HCT116 (cell line): ENCODE results near the gene MCFD2.

ENCODE experiments used
- CBX3 ChIP-seq: IDR thresholded peaks from 2 replicates; pipeline ENCODE4 v1.6.1; 2012; ENCODE audit warnings: low read depth
- CEBPB ChIP-seq: IDR thresholded peaks from 2 replicates; pipeline ENCODE4 v1.6.1; 2012; ENCODE audit warnings: low read depth
- EZH2 ChIP-seq: fragments of 200-600 bp; sonication (generic); IDR thresholded peaks from 2 replicates; pipeline ENCODE4 v1.6.1; 2017; ENCODE audit warnings: antibody characterized with exemption, mixed run types
- EZH2phosphoT487 ChIP-seq: fragments of 200-600 bp; IDR thresholded peaks from 2 replicates; pipeline ENCODE4 v1.6.1; 2018; ENCODE audit warnings: antibody characterized with exemption, borderline replicate concordance
- POLR2A ChIP-seq: IDR thresholded peaks from 2 replicates; pipeline ENCODE4 v1.7.0; 2011; ENCODE audit warnings: borderline replicate concordance; ENCODE audit not compliant: insufficient read depth, insufficient read length; ENCODE audit errors: extremely low read depth
- POLR2AphosphoS5 ChIP-seq: IDR thresholded peaks from 2 replicates; pipeline ENCODE4 v1.6.1; 2011; ENCODE audit warnings: mild to moderate bottlenecking, low read depth, low read length, moderate library complexity
- RAD21 ChIP-seq: IDR thresholded peaks from 2 replicates; pipeline ENCODE4 v1.6.1; 2012; ENCODE audit warnings: low read depth, mild to moderate bottlenecking
- SP1 ChIP-seq: IDR thresholded peaks from 2 replicates; pipeline ENCODE4 v1.6.1; 2012; ENCODE audit warnings: low read depth
- SRF ChIP-seq: IDR thresholded peaks from 2 replicates; pipeline ENCODE4 v1.6.1; 2012; ENCODE audit warnings: low read depth
- TF ChIP-seq, protein P1 (sequence below), 3 experiments: fragments of 200-600 bp in 1 of 3; sonication (generic) in 1 of 3; IDR thresholded peaks in 2 of 3; conservative IDR thresholded peaks in 1 of 3; 2 replicates each; pipeline ENCODE4 v1.5.1; 2012 to 2017; ENCODE audit warnings: low read depth in 2 of 3, low read length in 2 of 3, antibody characterized with exemption in 1 of 3, borderline replicate concordance in 1 of 3, control low read depth in 1 of 3, mild to moderate bottlenecking in 1 of 3, mixed read lengths in 1 of 3, mixed run types in 1 of 3, moderate library complexity in 1 of 3; ENCODE audit not compliant: insufficient read depth in 1 of 3
- TF ChIP-seq, protein P2 (sequence below): IDR thresholded peaks from 2 replicates; pipeline ENCODE4 v1.6.1; 2012
- TF ChIP-seq, protein P3 (sequence below): IDR thresholded peaks from 2 replicates; pipeline ENCODE4 v1.6.1; 2012

- no peak for TF ChIP-seq CEBPB
- no peak for TF ChIP-seq POLR2AphosphoS5
- TF ChIP-seq SRF, result no peak
- TF ChIP-seq EZH2, result no peak
- TF ChIP-seq, protein P1, sequence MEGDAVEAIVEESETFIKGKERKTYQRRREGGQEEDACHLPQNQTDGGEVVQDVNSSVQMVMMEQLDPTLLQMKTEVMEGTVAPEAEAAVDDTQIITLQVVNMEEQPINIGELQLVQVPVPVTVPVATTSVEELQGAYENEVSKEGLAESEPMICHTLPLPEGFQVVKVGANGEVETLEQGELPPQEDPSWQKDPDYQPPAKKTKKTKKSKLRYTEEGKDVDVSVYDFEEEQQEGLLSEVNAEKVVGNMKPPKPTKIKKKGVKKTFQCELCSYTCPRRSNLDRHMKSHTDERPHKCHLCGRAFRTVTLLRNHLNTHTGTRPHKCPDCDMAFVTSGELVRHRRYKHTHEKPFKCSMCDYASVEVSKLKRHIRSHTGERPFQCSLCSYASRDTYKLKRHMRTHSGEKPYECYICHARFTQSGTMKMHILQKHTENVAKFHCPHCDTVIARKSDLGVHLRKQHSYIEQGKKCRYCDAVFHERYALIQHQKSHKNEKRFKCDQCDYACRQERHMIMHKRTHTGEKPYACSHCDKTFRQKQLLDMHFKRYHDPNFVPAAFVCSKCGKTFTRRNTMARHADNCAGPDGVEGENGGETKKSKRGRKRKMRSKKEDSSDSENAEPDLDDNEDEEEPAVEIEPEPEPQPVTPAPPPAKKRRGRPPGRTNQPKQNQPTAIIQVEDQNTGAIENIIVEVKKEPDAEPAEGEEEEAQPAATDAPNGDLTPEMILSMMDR (IDR thresholded peaks at IDR 0.05 in 2 of 3, conservative IDR thresholded peaks at IDR 0.05 in 1 of 3; ENCODE audit: borderline replicate concordance in 1 of 3, insufficient read depth in 1 of 3, low read depth in 2 of 3, low read length in 2 of 3), result no peak
- no peak for TF ChIP-seq POLR2A
- TF ChIP-seq EZH2phosphoT487, result no peak
- TF ChIP-seq, protein P2, sequence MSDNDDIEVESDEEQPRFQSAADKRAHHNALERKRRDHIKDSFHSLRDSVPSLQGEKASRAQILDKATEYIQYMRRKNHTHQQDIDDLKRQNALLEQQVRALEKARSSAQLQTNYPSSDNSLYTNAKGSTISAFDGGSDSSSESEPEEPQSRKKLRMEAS, result no peak
- no peak for TF ChIP-seq SP1
- TF ChIP-seq, protein P3, sequence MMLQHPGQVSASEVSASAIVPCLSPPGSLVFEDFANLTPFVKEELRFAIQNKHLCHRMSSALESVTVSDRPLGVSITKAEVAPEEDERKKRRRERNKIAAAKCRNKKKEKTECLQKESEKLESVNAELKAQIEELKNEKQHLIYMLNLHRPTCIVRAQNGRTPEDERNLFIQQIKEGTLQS, result no peak
- no peak for TF ChIP-seq RAD21
- no peak for TF ChIP-seq CBX3
Measured at GRCh38 chr2:46952171-46952570, 36.6 kb upstream of the MCFD2 start.
